Spleen (tissue), 11 donors: Measurements from ENCODE around the gene USP15. TPM values are rescaled to one million over a fixed set of nuclear protein-coding genes. Genes with fewer than 3 reads are reported as not detected.
"Not testable (repeated sequence)": the region's sequence is repeated elsewhere in the genome, so short reads cannot be mapped to it uniquely, and the experiment has no call there.

Experiments
- DNase-seq: peaks from one replicate; pipeline ENCODE4 v3.0.0-alpha.2; 2020
- H3K27ac ChIP-seq, 8 donors: fragments of 200-600 bp; sonication (generic) in 7 of 8; 1 replicate in 4 of 8; 2 replicates in 4 of 8; pipeline versions ENCODE4 v1.5.0 to v1.8.0; 2016 to 2021; ENCODE audit warnings: inconsistent platforms in 4 of 8, mild to moderate bottlenecking in 4 of 8, moderate library complexity in 1 of 8
- H3K27me3 ChIP-seq, 7 donors: fragments of 200-600 bp; sonication (generic) in 6 of 7; replicated peaks in 1 of 7; 1 replicate in 4 of 7; 2 replicates in 3 of 7; pipeline versions ENCODE4 v1.5.0 to v1.8.0; 2016 to 2021; ENCODE audit warnings: inconsistent platforms in 3 of 7, mild to moderate bottlenecking in 1 of 7
- H3K36me3 ChIP-seq, 6 donors: fragments of 200-600 bp; sonication (generic) in 5 of 6; 1 replicate in 4 of 6; 2 replicates in 2 of 6; pipeline versions ENCODE4 v1.5.0 to v1.8.0; 2016 to 2021; ENCODE audit warnings: inconsistent platforms in 2 of 6
- H3K4me1 ChIP-seq, 6 donors: fragments of 200-600 bp; sonication (generic) in 5 of 6; 1 replicate in 3 of 6; 2 replicates in 3 of 6; pipeline versions ENCODE4 v1.5.0 to v1.8.0; 2016 to 2021; ENCODE audit warnings: inconsistent platforms in 3 of 6
- H3K4me3 ChIP-seq, 8 donors: fragments of 200-600 bp; sonication (generic) in 7 of 8; 1 replicate in 4 of 8; 2 replicates in 4 of 8; pipeline versions ENCODE4 v1.5.0 to v1.8.0; 2016 to 2021; ENCODE audit warnings: inconsistent platforms in 4 of 8, mild to moderate bottlenecking in 4 of 8, moderate library complexity in 2 of 8
- H3K9me3 ChIP-seq, 8 donors: fragments of 200-600 bp; sonication (generic) in 7 of 8; 1 replicate in 4 of 8; 2 replicates in 4 of 8; pipeline versions ENCODE4 v1.5.0 to v1.8.0; 2016 to 2021; ENCODE audit warnings: inconsistent platforms in 4 of 8
- POLR2A ChIP-seq, 3 donors: fragments of 450-650 bp; IDR thresholded peaks; one replicate each; pipeline ENCODE4 v1.5.1; 2017; ENCODE audit warnings: antibody characterized with exemption in 3 of 3, mild to moderate bottlenecking in 1 of 3
- POLR2AphosphoS5 ChIP-seq, 3 donors: sonication (generic); formaldehyde crosslinking; IDR thresholded peaks; one replicate each; pipeline ENCODE4 v1.5.1; 2017; ENCODE audit warnings: antibody characterized with exemption in 3 of 3
- WGBS, 5 donors: extraction: QIAGEN DNeasy Blood & Tissue Kit in 3 of 5; methylation state at CpG; one replicate each; pipeline versions ENCODE4 v1.1.5 to v1.1.7; 2013 to 2018; 5-methylcytosine and 5-hydroxymethylcytosine counted together
- intact Hi-C: fragments of 100-400 bp; cut with DNase I; formaldehyde crosslinking; loops from one replicate; pipeline ENCODE4 v1.15.0; 2023; ENCODE audit warnings: low total_unique reads
- polyA plus RNA-seq, 3 donors: library from polyadenylated mRNA; stranded (reverse); fragments of 200-250 nt; gene quantifications; one replicate each; pipeline ENCODE4 v1.2.1, GENCODE V29; 2013
- total RNA-seq, 7 donors: library from RNA; depleted of rRNA in 3 of 7; stranded (reverse); fragments of >200 nt in 3 of 7; fragmentation: NEBNext Ultra II Directional in 4 of 7; extraction: Animal tissue kit (Norgen Biotek cat#: 25700) in 4 of 7; gene quantifications; one replicate each; pipeline versions ENCODE4 v1.1.0 to v1.2.1, GENCODE V29; 2016 to 2021
- TF ChIP-seq, protein P1 (sequence below), 11 experiments: fragments of 200-600 bp in 7 of 11; fragments of 450-650 bp in 4 of 11; sonication (generic) in 4 of 11; IDR thresholded peaks in 8 of 11; conservative IDR thresholded peaks in 3 of 11; 1 replicate in 7 of 11; 2 replicates in 4 of 11; pipeline versions ENCODE4 v1.4.0 to v1.8.0; 2016 to 2021; ENCODE audit warnings: antibody characterized with exemption in 11 of 11, inconsistent platforms in 4 of 11, mild to moderate bottlenecking in 1 of 11
- donor health status: healthy with polysubstance abuse.
- donor health status: DM: no; HTN: no; CAD: no; lungs with moderate emphysema.
- donor health status: DM: no; HTN: no; CAD: no.
- donor health status: Bipolar disorder and iron deficiency.
- donor health status: healthy.
- donor health status: DM: no; HTN: no; CAD: no.
- donor health status: DM: yes; HTN: yes; CAD: no.

The USP15 gene
- total and polyA plus RNA-seq, 10 donors: 65.3 to 288 (median 162) TPM

DNA sequence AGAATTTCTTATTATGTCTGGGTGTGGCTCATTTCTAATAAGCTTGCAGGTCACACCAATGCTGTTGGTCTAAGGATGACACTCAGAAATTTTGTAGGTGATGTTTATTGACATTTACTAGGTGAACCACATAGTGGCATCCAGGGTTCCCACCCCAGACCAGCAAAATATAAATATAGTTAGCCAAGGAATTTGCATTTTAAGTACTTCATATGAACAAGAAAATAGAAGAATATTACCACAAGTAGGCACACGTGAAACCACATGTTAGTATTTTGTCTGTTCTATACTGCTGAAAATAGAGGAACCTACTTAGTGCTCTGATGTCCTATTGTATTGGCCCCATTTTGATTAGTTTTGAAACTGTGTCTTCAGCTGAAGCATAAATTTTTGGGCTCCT, 71.1 kb downstream of the USP15 start:
- TF ChIP-seq POLR2A (IDR thresholded peaks at IDR 0.05) (no peak), POLR2AphosphoS5 (IDR thresholded peaks at IDR 0.05) (no peak)
- TF ChIP-seq, protein P1, sequence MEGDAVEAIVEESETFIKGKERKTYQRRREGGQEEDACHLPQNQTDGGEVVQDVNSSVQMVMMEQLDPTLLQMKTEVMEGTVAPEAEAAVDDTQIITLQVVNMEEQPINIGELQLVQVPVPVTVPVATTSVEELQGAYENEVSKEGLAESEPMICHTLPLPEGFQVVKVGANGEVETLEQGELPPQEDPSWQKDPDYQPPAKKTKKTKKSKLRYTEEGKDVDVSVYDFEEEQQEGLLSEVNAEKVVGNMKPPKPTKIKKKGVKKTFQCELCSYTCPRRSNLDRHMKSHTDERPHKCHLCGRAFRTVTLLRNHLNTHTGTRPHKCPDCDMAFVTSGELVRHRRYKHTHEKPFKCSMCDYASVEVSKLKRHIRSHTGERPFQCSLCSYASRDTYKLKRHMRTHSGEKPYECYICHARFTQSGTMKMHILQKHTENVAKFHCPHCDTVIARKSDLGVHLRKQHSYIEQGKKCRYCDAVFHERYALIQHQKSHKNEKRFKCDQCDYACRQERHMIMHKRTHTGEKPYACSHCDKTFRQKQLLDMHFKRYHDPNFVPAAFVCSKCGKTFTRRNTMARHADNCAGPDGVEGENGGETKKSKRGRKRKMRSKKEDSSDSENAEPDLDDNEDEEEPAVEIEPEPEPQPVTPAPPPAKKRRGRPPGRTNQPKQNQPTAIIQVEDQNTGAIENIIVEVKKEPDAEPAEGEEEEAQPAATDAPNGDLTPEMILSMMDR (IDR thresholded peaks at IDR 0.05 in 8 of 11, conservative IDR thresholded peaks at IDR 0.05 in 3 of 11): no peak
- H3K36me3 ChIP-seq: peaks cover 0 to 59% (median 6%) of the 10 kb centered on the region in 6 donors
- WGBS, 5 donors: 42 to 63% (median 57%) methylated on average over 1 of the region's 1 CpG
- no peak overlapping the region for H3K27ac ChIP-seq
- DNase-seq: no peak
- peaks cover 0 to 75% (median 18%) of the 10 kb centered on the region in 6 donors for H3K4me1 ChIP-seq
- no peak overlapping the region for H3K4me3 ChIP-seq
- H3K27me3 ChIP-seq: no peaks in the 10 kb centered on the region
- no peaks in the 10 kb centered on the region for H3K9me3 ChIP-seq
- intact Hi-C loops: no loop called here

DNA sequence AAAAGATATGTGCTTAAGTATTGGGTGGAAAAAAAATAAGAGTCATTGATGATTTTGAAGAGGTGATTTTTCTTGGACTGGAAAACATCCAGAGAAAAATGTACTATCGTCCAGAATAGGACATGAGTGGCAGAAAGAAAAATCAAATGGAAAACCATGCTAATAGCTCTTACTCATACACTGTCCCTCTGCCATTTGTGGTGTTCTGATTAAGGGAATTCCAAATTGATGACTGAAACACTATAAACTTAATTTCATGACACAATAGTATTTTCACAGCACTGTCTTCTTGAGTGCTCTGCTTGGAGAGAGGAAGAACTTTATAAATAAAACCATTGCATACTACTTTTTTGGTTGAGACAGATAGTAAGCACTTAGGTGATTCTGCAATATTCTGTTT, 72.4 kb downstream of the USP15 start:
- Histone ChIP-seq H3K4me3 (no peak overlapping the region), H3K36me3 (peaks cover 0 to 61% (median 6%) of the 10 kb centered on the region in 6 donors), H3K9me3 (peaks cover 0 to 8% (median 5%) of the 10 kb centered on the region in 8 donors), H3K27me3 (no peaks in the 10 kb centered on the region), H3K27ac (no peak overlapping the region), H3K4me1 (peaks cover 0 to 67% (median 18%) of the 10 kb centered on the region in 6 donors)
- WGBS, 5 donors: 80 to 94% (median 84%) methylated on average over 1 of the region's 1 CpG
- DNase-seq: no peak
- intact Hi-C loops: no loop called here
- no peak for TF ChIP-seq POLR2AphosphoS5 (IDR thresholded peaks at IDR 0.05)
- TF ChIP-seq, protein P1 (IDR thresholded peaks at IDR 0.05 in 8 of 11, conservative IDR thresholded peaks at IDR 0.05 in 3 of 11): no peak
- no peak for TF ChIP-seq POLR2A (IDR thresholded peaks at IDR 0.05)

DNA sequence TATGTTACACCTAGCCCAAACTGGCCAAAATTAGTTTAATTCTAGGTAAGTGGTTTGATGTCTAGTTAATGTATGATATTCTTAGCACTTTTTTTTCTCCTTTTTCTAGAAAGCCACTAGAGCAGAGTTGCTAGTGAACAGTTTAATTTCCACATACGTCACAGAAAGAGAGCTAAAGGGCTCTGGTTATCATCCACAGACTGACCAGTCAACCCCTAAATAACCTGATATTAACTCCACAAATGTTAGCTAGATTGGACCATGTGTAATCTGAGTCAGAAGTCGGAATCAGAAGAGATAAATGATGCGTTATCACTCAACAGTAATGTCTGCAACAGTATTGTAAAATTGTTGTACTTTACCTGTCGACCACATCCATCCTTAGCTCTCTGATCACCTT, 74.9 kb downstream of the USP15 start:
- peaks cover 0 to 77% (median 6%) of the 10 kb centered on the region in 6 donors for H3K36me3 ChIP-seq
- peak overlapping the region in 1 of 8 donors; percentile 38 for H3K27ac ChIP-seq
- intact Hi-C loops: no loop called here
- peaks cover 0 to 23% (median 18%) of the 10 kb centered on the region in 8 donors for H3K9me3 ChIP-seq
- peaks cover 0 to 48% (median 5%) of the 10 kb centered on the region in 6 donors for H3K4me1 ChIP-seq
- DNase-seq: no peak
- WGBS, 5 donors: 95 to 97% (median 96%) methylated on average over 4 of the region's 4 CpGs
- H3K27me3 ChIP-seq: no peaks in the 10 kb centered on the region
- TF ChIP-seq, protein P1 (IDR thresholded peaks at IDR 0.05 in 8 of 11, conservative IDR thresholded peaks at IDR 0.05 in 3 of 11): no peak
- TF ChIP-seq POLR2AphosphoS5 (IDR thresholded peaks at IDR 0.05): no peak
- no peak for TF ChIP-seq POLR2A (IDR thresholded peaks at IDR 0.05)
- H3K4me3 ChIP-seq: no peak overlapping the region

DNA sequence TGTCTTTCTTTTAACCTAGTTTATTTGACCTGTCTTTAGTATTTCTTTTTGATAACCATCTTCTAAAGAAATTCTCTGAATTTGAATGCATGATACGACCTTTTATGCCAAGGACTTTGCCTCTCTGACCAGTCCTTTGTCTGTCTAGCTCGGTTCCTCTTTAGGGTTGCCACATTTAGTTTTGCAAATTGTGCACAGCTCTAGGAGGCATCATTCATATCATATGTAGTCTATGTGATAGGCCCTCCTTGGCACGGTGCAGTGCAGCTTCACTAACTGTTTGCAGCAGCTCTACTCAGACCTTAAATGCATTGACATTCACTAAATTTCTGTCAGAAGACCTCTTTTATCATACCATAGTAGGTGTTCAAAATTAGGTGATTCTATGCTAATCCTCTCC, 75.6 kb downstream of the USP15 start:
- no peak for DNase-seq
- H3K9me3 ChIP-seq: peaks cover 0 to 23% (median 18%) of the 10 kb centered on the region in 8 donors
- peaks cover 0 to 42% (median 5%) of the 10 kb centered on the region in 6 donors for H3K4me1 ChIP-seq
- H3K4me3 ChIP-seq: no peak overlapping the region
- no peaks in the 10 kb centered on the region for H3K27me3 ChIP-seq
- peaks cover 0 to 72% (median 6%) of the 10 kb centered on the region in 6 donors for H3K36me3 ChIP-seq
- TF ChIP-seq POLR2A (IDR thresholded peaks at IDR 0.05) (no peak), POLR2AphosphoS5 (IDR thresholded peaks at IDR 0.05) (peak in 1 of 3 donors; percentile 18)
- TF ChIP-seq, protein P1 (IDR thresholded peaks at IDR 0.05 in 8 of 11, conservative IDR thresholded peaks at IDR 0.05 in 3 of 11): no peak
- peak overlapping the region in 5 of 8 donors; percentile 10 to 38 (median 14) for H3K27ac ChIP-seq
- intact Hi-C loops: no loop called here
- WGBS, 5 donors: 52 to 83% (median 68%) methylated on average over 3 of the region's 3 CpGs

DNA sequence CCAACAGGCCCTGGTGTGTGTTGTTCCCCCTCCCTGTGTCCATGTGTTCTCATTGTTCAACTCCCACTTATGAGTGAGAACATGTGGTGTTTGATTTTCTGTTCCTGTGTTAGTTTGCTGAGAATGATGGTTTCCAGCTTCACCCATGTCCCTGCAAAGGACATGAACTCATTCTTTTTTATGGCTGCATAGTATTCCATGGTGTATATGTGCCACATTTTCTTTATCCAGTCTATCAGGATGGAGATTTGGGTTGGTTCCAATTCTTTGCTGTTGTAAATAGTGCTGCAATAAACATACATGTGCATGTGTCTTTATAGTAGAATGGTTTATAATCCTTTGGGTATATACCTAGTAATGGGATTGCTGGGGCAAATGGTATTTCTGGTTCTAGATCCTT, 77.4 kb downstream of the USP15 start:
- intact Hi-C loops, H3K4me3 ChIP-seq, H3K27me3 ChIP-seq, DNase-seq, H3K27ac ChIP-seq: not testable (repeated sequence)
- Histone ChIP-seq H3K9me3 (peaks cover 0 to 23% (median 18%) of the 10 kb centered on the region in 8 donors), H3K36me3 (peaks cover 0 to 64% (median 11%) of the 10 kb centered on the region in 6 donors), H3K4me1 (peaks cover 0 to 23% (median 5%) of the 10 kb centered on the region in 6 donors)

DNA sequence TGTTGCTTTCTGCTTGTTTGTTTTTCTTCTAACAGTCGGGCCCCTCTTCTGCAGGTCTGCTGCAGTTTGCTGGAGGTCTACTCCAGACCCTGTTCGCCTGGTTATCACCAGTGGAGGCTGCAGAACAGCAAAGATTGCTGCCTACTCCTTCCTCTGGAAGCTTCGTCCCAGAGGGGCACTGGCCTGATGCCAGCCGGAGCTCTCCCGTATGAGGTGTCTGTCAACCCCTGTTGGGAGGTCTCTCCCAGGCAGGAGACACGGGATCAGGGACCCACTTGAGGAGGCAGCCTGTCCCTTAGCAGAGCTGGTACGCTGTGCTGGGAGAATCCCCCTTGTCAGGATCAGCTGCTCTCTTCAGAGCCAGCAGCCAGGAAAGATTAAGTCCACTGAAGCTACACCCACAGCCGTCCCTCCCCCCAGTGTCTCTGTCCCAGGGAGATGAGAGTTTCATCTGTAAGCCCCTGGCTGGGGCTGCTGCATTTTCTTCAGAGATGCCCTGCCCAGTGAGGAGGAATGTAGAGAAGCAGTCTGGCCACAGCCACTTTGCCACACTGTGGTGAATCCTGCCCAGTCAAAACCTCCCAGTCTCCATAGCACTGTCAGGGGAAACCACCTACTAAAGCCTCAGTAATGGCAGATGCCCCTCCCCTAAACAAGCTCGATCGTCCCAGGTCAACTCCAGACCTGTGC, 82.6 kb downstream of the USP15 start:
- H3K27ac ChIP-seq, H3K27me3 ChIP-seq, H3K4me3 ChIP-seq, intact Hi-C loops: not testable (repeated sequence)
- peaks cover 0 to 60% (median 24%) of the 10 kb centered on the region in 6 donors for H3K36me3 ChIP-seq
- 97 to 100% (median 97%) methylated on average over 6 to 10 of the region's 10 CpGs for WGBS, 5 donors
- peaks cover 0 to 19% (median 4%) of the 10 kb centered on the region in 6 donors for H3K4me1 ChIP-seq
- H3K9me3 ChIP-seq: peaks cover 0 to 14% (median 12%) of the 10 kb centered on the region in 8 donors
- DNase-seq: peak; percentile 68
